SU-DHL-6 (cell line): Measurements from ENCODE around the gene TRMT44.

ENCODE experiments used
- CTCF ChIP-seq: fragments of 200-600 bp; sonication (generic); IDR thresholded peaks from one replicate; pipeline ENCODE4 v1.5.1; 2017; ENCODE audit warnings: antibody characterized with exemption, mild to moderate bottlenecking, low read length, moderate library complexity; ENCODE audit not compliant: insufficient read depth, poor library complexity, severe bottlenecking
- EZH2phosphoT487 ChIP-seq: fragments of 200-600 bp; sonication (generic), shearing (Covaris generic); conservative IDR thresholded peaks from 2 replicates; pipeline ENCODE4 v1.6.1; 2018; ENCODE audit warnings: mild to moderate bottlenecking, antibody characterized with exemption, low read length, moderate library complexity, mixed read lengths

- TF ChIP-seq CTCF (no peak), EZH2phosphoT487 (no peak)
Observed at GRCh38 chr4:8414377-8414776, 26.2 kb upstream of the TRMT44 start.
